ENCODE results near the gene ABCA1. TPM values are rescaled to one million over a fixed set of nuclear protein-coding genes. Genes with fewer than 3 reads are reported as not detected.
A peak's percentile ranks its signal among the peaks of the same experiment; 100 is the strongest.

ABCA1 gene
- total RNA-seq, 6 experiments from 2014 or later, result 45.8 to 107 (median 61.4) TPM

DNA sequence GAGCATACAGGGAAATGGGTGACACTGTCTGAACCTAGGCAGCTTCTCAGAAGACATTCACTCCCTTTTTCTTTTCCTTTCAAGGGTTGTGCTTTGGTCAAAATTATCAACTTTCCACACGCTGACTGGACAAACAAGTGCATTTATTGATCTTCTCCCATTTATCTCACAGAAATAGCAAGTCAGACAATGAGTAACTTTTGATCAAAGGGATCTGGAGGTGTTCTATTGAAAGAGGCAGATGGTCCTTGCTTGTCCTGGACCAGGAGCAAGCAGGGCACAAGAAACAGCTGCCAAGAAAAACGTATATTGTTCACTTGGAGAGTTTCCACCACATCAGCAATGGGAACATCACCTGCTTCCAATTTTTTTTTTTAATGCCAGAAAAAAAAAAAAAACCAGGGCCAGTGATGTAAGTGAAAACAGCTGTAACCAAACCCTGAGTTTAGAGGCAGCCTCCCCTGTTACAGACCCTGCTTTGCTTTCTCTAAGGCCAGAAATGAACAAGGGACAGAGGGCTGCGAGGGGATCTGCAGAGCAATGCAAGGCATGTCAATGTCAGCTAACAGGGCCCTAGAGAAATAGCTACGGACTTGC is 84.2 kb downstream of the ABCA1 start:
- ATAC-seq (peak in 3 of 4 donors; percentile 4 to 51 (median 14)), DNase-seq (no peak)
- Histone ChIP-seq H3K4me3 (no peak overlapping the region), H3K27ac (peak overlapping the region in 1 of 3 donors; percentile 62), H3K9me3 (no peaks in the 10 kb centered on the region), H3K4me1 (peaks cover 0 to 48% (median 20%) of the 10 kb centered on the region in 4 donors), H3K27me3 (no peaks in the 10 kb centered on the region), H3K36me3 (peaks cover 0 to 41% (median 20%) of the 10 kb centered on the region in 4 donors)
- intact Hi-C loops (cut with DNase I), result no loop called here
- TF ChIP-seq POLR2A (IDR thresholded peaks at IDR 0.05) (no peak), CTCF (IDR thresholded peaks at IDR 0.05) (no peak)
- WGBS (ENCODE audit: insufficient coverage, low coverage, low lambda C conversion rate, missing lambda C conversion rate), result 29% methylated on average over 4 of the region's 4 CpGs

DNA sequence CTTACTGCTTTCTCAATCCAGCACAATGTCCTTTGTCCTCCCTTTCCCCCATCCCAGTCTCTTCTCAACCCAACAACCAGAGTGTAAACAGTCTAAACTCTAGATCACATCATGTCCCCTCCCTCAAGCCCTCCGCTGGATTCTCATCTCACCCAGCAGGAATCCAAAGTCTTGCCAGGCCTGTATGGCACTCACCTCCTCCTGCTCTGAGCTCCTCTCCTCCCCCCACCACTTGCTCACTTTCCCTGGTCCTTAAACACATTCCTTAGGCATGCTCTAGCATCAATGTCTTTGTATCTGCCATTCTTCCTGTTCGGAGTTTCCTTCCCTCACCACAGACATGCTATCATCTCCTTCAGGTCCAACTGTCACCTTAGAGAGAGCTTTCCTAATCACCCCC is 85.3 kb downstream of the ABCA1 start:
- 60% methylated on average over 2 of the region's 2 CpGs for WGBS (ENCODE audit: insufficient coverage, low coverage, low lambda C conversion rate, missing lambda C conversion rate)
- H3K4me1 ChIP-seq, result peaks cover 0 to 48% (median 20%) of the 10 kb centered on the region in 4 donors
- no peaks in the 10 kb centered on the region for H3K9me3 ChIP-seq
- H3K27ac ChIP-seq, result peak overlapping the region in 2 of 3 donors; percentile 30 to 62
- H3K36me3 ChIP-seq, result peaks cover 0 to 41% (median 21%) of the 10 kb centered on the region in 4 donors
- H3K27me3 ChIP-seq, result no peaks in the 10 kb centered on the region
- ATAC-seq, result peak; percentile 2 to 8 (median 2)
- no peak overlapping the region for H3K4me3 ChIP-seq
- TF ChIP-seq CTCF (IDR thresholded peaks at IDR 0.05), result no peak
- TF ChIP-seq POLR2A (IDR thresholded peaks at IDR 0.05), result no peak
- DNase-seq, result no peak
- intact Hi-C loops (cut with DNase I), result no loop called here

- Histone ChIP-seq H3K4me3 (no peak overlapping the region), H3K9me3 (no peaks in the 10 kb centered on the region), H3K36me3 (peaks cover 7 to 48% (median 30%) of the 10 kb centered on the region in 4 donors), H3K27me3 (no peaks in the 10 kb centered on the region), H3K4me1 (peaks cover 0 to 48% (median 20%) of the 10 kb centered on the region in 4 donors), H3K27ac (peak overlapping the region; percentile 34 to 62 (median 47))
- peak; percentile 68 to 80 (median 77) for DNase-seq
- ATAC-seq, result peak; percentile 87 to 96 (median 90)
- intact Hi-C loops (cut with DNase I), result no loop called here
- WGBS (ENCODE audit: insufficient coverage, low coverage, low lambda C conversion rate, missing lambda C conversion rate), result 54% methylated on average over 7 of the region's 7 CpGs
- TF ChIP-seq POLR2A (IDR thresholded peaks at IDR 0.05) (peak; percentile 28), CTCF (IDR thresholded peaks at IDR 0.05) (peak in 1 of 4 donors; percentile 2)
These were observed 86.3 kb downstream of the ABCA1 start for GRCh38 chr9:104841601-104842141.

DNA sequence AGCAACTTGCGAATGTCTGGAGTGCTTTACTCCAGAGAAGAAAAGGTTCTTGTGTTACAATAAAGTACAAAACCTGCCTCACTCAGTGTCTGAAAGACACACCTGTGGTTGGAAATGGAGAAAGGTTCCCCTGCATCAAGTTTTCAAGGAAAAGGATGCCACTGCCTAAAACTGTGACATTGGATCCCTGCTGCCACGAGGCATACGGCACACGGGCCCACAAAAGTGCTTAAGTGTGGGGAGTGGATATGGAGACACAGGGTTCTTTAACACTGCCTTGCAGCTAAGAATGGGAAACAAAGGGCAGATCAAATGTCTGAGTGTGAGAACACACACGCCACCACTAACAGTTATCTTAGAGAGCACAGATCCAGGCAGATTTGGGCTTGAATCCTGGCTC is 89.0 kb downstream of the ABCA1 start:
- H3K4me1 ChIP-seq, result peaks cover 0 to 32% (median 11%) of the 10 kb centered on the region in 4 donors
- DNase-seq (no peak), ATAC-seq (no peak)
- H3K27ac ChIP-seq, result no peak overlapping the region
- TF ChIP-seq POLR2A (IDR thresholded peaks at IDR 0.05) (no peak), CTCF (IDR thresholded peaks at IDR 0.05) (no peak)
- H3K27me3 ChIP-seq, result no peaks in the 10 kb centered on the region
- H3K36me3 ChIP-seq, result peaks cover 11 to 67% (median 42%) of the 10 kb centered on the region in 4 donors
- no peaks in the 10 kb centered on the region for H3K9me3 ChIP-seq
- no peak overlapping the region for H3K4me3 ChIP-seq
- WGBS (ENCODE audit: insufficient coverage, low coverage, low lambda C conversion rate, missing lambda C conversion rate), result 83% methylated on average over 5 of the region's 5 CpGs
- intact Hi-C loops (cut with DNase I), result no loop called here

All from right lobe of liver (tissue), 6 donors.